Astrocyte (in vitro differentiated cells and primary cell): ENCODE measurements around the gene PLA2G2F. TPM values are rescaled to one million over a fixed set of nuclear protein-coding genes. Genes with fewer than 3 reads are reported as not detected.

Experiments
- DNase-seq: peaks from one replicate; pipeline ENCODE4 v3.0.0-alpha.2; 2010; ENCODE audit warnings: low read depth
- FAIRE-seq: peaks from 2 replicates; lab custom pipeline; 2011; peaks lifted over from hg19 to GRCh38; lab: Jason Lieb, UNC
- H2AFZ ChIP-seq: 2 replicates; pipeline ENCODE4 v1.6.0; 2012; ENCODE audit warnings: low read depth, low read length, inconsistent platforms
- H3K27ac ChIP-seq: 2 replicates; pipeline ENCODE4 v1.5.1; 2011; ENCODE audit warnings: low read depth, low read length, inconsistent platforms
- H3K27me3 ChIP-seq: 2 replicates; pipeline ENCODE4 v1.6.0; 2011; ENCODE audit warnings: low read length, inconsistent platforms; ENCODE audit not compliant: insufficient read depth
- H3K36me3 ChIP-seq: 2 replicates; pipeline ENCODE4 v1.5.1; 2011; ENCODE audit warnings: low read length, inconsistent platforms; ENCODE audit not compliant: insufficient read depth
- H3K4me1 ChIP-seq: 2 replicates; pipeline ENCODE4 v1.5.1; 2011; ENCODE audit warnings: low read length, inconsistent platforms; ENCODE audit not compliant: insufficient read depth
- H3K4me2 ChIP-seq: 2 replicates; pipeline ENCODE4 v1.6.0; 2012; ENCODE audit warnings: low read length, inconsistent platforms
- H3K4me3 ChIP-seq: 2 replicates; pipeline ENCODE4 v1.5.1; 2011; ENCODE audit warnings: low read depth, mild to moderate bottlenecking, low read length, inconsistent platforms; ENCODE audit not compliant: insufficient read depth
- H3K79me2 ChIP-seq: 2 replicates; pipeline ENCODE4 v1.6.0; 2012; ENCODE audit warnings: mild to moderate bottlenecking, low read length, inconsistent platforms; ENCODE audit not compliant: insufficient read depth
- H3K9ac ChIP-seq: 2 replicates; pipeline ENCODE4 v1.6.0; 2012; ENCODE audit warnings: mild to moderate bottlenecking, low read length, inconsistent platforms
- H3K9me3 ChIP-seq: 2 replicates; pipeline ENCODE4 v1.5.1; 2012; ENCODE audit warnings: low read depth, mild to moderate bottlenecking, low read length, inconsistent platforms; ENCODE audit not compliant: insufficient read depth
- H4K20me1 ChIP-seq: 2 replicates; pipeline ENCODE4 v1.6.0; 2012; ENCODE audit warnings: low read length, inconsistent platforms; ENCODE audit not compliant: insufficient read depth
- H3K27ac Mint-ChIP-seq: one replicate; pipeline ENCODE4 v1.8.0; 2021; ENCODE audit warnings: mild to moderate bottlenecking, mixed read lengths; ENCODE audit not compliant: unreplicated experiment
- H3K27me3 Mint-ChIP-seq: one replicate; pipeline ENCODE4 v1.8.0; 2021; ENCODE audit warnings: low read depth, mixed read lengths; ENCODE audit not compliant: unreplicated experiment
- H3K36me3 Mint-ChIP-seq: one replicate; pipeline ENCODE4 v1.8.0; 2021; ENCODE audit warnings: low read depth, mixed read lengths; ENCODE audit not compliant: unreplicated experiment
- H3K4me1 Mint-ChIP-seq: one replicate; pipeline ENCODE4 v1.8.0; 2021; ENCODE audit warnings: low read depth, mixed read lengths; ENCODE audit not compliant: unreplicated experiment
- H3K4me3 Mint-ChIP-seq: one replicate; pipeline ENCODE4 v1.8.0; 2021; ENCODE audit warnings: mild to moderate bottlenecking, moderate library complexity, mixed read lengths; ENCODE audit not compliant: unreplicated experiment
- H3K9me3 Mint-ChIP-seq: one replicate; pipeline ENCODE4 v1.8.0; 2021; ENCODE audit warnings: mild to moderate bottlenecking, mixed read lengths; ENCODE audit not compliant: unreplicated experiment
- EZH2 ChIP-seq: IDR thresholded peaks from 2 replicates; pipeline ENCODE4 v1.6.1; 2012; ENCODE audit warnings: mild to moderate bottlenecking, low read length, inconsistent platforms; ENCODE audit not compliant: insufficient read depth
- total RNA-seq: library from RNA; stranded (reverse); gene quantifications from 2 replicates; pipeline ENCODE4 v1.2.1, GENCODE V29; 2021
- TF ChIP-seq, protein P1 (sequence below): IDR thresholded peaks from 2 replicates; pipeline ENCODE4 v1.5.1; 2011; ENCODE audit warnings: low read depth, mild to moderate bottlenecking, inconsistent platforms, low read length, moderate library complexity; ENCODE audit not compliant: insufficient read depth

PLA2G2F gene
- total RNA-seq, 1 donor from 2014 or later = 0.23 TPM

DNA sequence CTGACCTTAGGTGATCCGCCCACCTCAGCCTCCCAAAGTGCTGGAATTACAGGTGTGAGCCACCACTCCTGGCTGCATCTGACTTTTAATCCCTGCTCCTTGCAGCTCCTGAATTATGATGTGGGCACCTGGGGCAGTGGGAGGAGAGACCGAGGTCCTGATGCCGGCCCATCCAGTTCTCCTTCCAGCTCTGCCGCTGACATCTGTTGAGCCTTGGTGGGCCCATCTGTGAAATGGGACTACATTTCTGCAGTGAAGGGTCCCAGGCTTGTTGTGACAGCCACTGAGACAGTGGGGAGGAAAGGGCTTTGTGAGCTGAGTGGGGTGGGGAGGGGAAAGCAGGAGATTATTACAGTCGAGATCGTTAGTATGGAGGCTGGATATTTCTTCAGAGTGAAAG lies 11.8 kb downstream of the PLA2G2F start:
- no peak for FAIRE-seq
- Histone ChIP-seq H3K36me3 (no peaks in the 10 kb centered on the region), H3K9me3 (no peaks in the 10 kb centered on the region), H3K27ac (no peak overlapping the region), H3K4me2 (no peak overlapping the region), H3K4me1 (no peaks in the 10 kb centered on the region), H3K27me3 (peaks cover 2% of the 10 kb centered on the region), H3K79me2 (no peaks in the 10 kb centered on the region), H2AFZ (no peak overlapping the region), H4K20me1 (no peaks in the 10 kb centered on the region), H3K9ac (no peak overlapping the region), H3K4me3 (no peak overlapping the region)
- H3K4me3 Mint-ChIP-seq = no peak overlapping the region
- H3K36me3 Mint-ChIP-seq = no peaks in the 10 kb centered on the region
- no peak for DNase-seq
- no peak overlapping the region for H3K27ac Mint-ChIP-seq
- H3K27me3 Mint-ChIP-seq = peaks cover 21% of the 10 kb centered on the region
- no peaks in the 10 kb centered on the region for H3K4me1 Mint-ChIP-seq
- no peak for TF ChIP-seq EZH2
- TF ChIP-seq, protein P1, sequence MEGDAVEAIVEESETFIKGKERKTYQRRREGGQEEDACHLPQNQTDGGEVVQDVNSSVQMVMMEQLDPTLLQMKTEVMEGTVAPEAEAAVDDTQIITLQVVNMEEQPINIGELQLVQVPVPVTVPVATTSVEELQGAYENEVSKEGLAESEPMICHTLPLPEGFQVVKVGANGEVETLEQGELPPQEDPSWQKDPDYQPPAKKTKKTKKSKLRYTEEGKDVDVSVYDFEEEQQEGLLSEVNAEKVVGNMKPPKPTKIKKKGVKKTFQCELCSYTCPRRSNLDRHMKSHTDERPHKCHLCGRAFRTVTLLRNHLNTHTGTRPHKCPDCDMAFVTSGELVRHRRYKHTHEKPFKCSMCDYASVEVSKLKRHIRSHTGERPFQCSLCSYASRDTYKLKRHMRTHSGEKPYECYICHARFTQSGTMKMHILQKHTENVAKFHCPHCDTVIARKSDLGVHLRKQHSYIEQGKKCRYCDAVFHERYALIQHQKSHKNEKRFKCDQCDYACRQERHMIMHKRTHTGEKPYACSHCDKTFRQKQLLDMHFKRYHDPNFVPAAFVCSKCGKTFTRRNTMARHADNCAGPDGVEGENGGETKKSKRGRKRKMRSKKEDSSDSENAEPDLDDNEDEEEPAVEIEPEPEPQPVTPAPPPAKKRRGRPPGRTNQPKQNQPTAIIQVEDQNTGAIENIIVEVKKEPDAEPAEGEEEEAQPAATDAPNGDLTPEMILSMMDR = no peak
- H3K9me3 Mint-ChIP-seq = no peaks in the 10 kb centered on the region

DNA sequence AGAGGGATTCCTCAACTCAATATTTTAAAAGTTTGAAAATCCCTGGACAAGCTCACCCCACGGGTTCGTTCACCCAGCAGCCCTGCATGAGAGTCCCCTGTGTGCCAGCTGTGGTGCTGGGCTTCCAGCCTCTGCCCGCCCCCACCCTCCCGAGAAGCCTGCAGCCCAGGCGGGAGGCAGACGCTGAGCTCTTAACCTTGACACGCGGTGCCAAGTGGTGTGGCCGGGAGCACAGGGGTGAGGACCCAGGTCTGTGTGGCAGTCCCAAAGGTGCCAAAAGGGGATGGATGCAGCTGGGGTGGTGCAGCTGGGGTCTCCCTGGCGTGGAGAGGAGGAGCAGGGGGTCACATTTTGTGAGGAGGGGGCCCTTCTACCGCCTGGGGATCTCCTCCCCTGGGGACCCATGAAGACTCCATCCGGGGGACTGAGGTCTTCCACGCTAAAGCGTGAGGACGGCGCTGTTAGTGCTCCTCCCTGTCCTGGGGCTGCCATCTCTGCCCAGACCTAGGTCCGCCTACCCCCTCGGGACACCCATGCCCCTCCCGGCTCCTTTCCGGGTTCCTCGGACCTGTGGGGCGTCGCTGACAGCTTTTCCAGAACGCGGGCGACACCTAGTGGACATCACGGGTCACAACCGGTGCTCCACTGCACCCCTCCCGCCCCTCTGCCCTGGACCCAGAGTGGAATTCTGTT lies 12.9 kb downstream of the PLA2G2F start:
- Mint-ChIP-seq H3K36me3 (no peaks in the 10 kb centered on the region), H3K4me1 (no peaks in the 10 kb centered on the region), H3K27ac (peak overlapping the region; percentile 47), H3K9me3 (peaks cover under 1% of the 10 kb centered on the region), H3K4me3 (no peak overlapping the region), H3K27me3 (peaks cover 15% of the 10 kb centered on the region)
- Histone ChIP-seq H3K9me3 (no peaks in the 10 kb centered on the region), H3K27me3 (peaks cover 2% of the 10 kb centered on the region), H3K4me2 (peak overlapping the region; percentile 83), H2AFZ (peak overlapping the region; percentile 82), H3K9ac (peak overlapping the region; percentile 21), H3K79me2 (no peaks in the 10 kb centered on the region), H4K20me1 (no peaks in the 10 kb centered on the region), H3K4me1 (no peaks in the 10 kb centered on the region), H3K36me3 (no peaks in the 10 kb centered on the region), H3K4me3 (no peak overlapping the region), H3K27ac (no peak overlapping the region)
- TF ChIP-seq, protein P1 = peak; percentile 61
- TF ChIP-seq EZH2 = no peak
- peak; percentile 40 for DNase-seq
- no peak for FAIRE-seq

DNA sequence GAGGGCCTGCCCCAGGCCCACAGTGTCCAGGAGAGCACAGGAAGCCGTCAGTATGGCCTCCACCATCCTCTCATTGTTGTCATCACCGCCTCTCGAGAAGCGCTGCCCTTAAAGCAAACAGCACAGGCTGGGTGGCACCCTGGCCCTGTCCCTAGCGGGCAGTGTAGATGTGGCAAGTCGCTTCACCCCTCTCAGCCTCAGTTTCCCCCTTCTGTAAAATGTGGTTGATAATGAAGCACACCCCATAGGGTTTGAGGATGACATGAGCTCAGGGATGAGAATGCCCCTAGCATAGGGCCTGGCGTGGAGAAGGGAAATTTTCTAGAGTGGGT lies 13.4 kb downstream of the PLA2G2F start:
- H3K4me3 Mint-ChIP-seq = no peak overlapping the region
- H3K4me1 Mint-ChIP-seq = no peaks in the 10 kb centered on the region

More for the DNA sequence above, 13.4 kb downstream of the PLA2G2F start:
- Mint-ChIP-seq H3K9me3 (peaks cover 3% of the 10 kb centered on the region), H3K36me3 (no peaks in the 10 kb centered on the region), H3K27ac (peak overlapping the region; percentile 47), H3K27me3 (peaks cover 13% of the 10 kb centered on the region)
- Histone ChIP-seq H3K4me3 (no peak overlapping the region), H3K27me3 (peaks cover 2% of the 10 kb centered on the region), H4K20me1 (no peaks in the 10 kb centered on the region), H3K27ac (no peak overlapping the region), H3K79me2 (no peaks in the 10 kb centered on the region), H3K9me3 (no peaks in the 10 kb centered on the region), H3K4me2 (peak overlapping the region; percentile 83), H3K36me3 (no peaks in the 10 kb centered on the region), H2AFZ (peak overlapping the region; percentile 82), H3K9ac (no peak overlapping the region), H3K4me1 (no peaks in the 10 kb centered on the region)
- no peak for TF ChIP-seq EZH2
- TF ChIP-seq, protein P1 = peak; percentile 0
- FAIRE-seq (no peak), DNase-seq (no peak)
